ENCODE results near the gene ARMH3.

Gene ARMH3

DNA sequence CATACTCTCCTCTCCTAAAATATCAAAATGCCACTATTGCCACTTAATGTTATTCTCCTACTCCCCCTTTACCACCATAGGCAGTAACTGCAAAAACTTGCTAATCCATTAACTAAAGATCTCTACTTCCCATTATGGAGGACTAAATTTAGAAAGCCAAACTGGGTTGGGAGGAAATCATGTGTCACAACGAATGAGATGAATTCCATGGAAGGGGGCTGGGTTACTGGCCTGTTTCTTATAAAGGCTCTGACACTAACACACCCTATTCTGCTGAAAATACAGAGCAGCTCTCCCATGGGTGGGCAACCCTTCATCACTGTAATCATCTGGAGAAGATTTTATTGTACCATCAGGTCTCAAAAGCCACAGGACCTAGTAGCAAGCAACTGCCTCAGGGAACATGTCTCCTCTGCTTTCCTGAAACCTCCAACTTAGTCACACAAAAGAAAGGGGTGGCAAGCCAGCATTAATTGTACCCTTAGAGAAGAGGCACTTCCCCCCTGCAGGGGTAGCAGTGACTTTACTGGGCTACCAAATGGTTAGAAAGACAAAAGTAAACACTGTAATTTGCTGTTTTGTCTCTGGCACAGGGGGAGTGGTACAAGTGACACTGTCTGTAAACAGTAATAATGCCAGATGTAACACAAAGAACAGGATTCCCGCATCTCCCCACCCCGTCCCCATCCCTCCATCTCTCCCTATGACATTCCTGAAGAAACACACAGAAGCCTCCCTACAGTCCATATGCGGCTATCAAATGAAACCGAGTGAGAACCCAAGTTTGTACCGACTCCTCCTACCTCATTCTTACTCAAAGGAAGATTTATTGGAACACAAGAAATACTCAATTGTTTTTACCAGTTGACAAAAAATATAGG lies 81.6 kb downstream of the ARMH3 start:
- no peak for DNase-seq

DNA sequence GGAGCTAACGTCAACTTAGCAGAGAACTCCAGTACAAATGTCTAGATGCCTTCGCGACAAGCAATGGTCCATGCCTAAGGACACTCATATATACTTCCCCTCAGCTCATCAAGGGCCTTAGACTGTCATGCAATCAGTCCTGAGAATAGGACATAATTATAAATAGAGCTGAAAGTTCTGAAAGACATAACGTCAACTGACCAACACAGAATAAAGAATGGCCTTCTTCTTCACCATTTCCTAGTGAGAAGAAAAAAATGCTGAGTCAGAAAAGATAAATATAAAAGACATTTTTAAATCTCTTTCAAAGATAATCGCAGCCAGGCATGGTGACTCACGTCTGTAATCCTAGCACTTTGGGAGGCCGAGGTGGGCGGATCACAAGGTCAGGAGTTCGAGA lies 83.2 kb downstream of the ARMH3 start:
- no peak for DNase-seq

DNA sequence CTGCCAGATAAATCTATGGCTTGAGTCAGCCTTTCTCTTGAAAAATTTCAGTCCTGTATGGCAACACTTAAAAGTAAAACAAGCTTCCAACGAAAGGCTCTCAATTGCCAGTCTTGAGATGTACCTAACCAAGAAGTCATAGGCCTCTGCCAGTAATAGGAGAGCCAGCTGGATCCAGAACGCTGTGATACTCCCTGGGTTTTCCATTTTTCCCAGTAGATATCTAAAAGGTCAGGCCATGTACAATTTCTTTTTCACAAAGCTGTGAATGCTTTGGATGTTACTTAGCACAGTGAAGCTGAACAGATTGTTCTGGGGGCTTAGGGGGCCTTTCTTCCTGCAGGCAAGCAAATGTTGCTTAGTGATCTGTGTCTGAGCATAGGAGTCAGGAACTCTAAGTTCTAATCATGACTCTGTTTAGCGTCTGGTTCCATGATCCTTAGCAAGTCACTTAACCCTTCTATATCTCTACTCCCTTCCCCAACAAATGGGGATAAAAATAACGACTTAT lies 86.5 kb downstream of the ARMH3 start:
- DNase-seq = no peak

DNA sequence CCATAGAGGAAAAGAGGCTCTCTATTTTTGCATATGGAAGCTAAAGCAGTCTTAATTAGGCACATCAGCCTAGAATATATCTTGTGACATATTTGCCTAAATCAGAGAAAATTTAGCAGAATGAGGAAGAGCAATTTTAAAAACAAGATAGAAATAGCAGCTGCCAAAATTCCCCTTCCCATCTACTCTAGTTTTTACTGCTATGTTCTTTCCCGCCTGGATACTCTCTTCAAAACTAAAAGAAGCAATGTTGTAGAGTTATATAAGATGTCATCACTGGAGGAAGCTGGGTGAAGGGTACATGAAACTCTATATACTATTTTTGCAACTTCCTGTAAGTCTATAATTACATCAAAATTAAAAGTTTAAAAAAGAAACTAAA lies 87.0 kb downstream of the ARMH3 start:
- DNase-seq = no peak

DNA sequence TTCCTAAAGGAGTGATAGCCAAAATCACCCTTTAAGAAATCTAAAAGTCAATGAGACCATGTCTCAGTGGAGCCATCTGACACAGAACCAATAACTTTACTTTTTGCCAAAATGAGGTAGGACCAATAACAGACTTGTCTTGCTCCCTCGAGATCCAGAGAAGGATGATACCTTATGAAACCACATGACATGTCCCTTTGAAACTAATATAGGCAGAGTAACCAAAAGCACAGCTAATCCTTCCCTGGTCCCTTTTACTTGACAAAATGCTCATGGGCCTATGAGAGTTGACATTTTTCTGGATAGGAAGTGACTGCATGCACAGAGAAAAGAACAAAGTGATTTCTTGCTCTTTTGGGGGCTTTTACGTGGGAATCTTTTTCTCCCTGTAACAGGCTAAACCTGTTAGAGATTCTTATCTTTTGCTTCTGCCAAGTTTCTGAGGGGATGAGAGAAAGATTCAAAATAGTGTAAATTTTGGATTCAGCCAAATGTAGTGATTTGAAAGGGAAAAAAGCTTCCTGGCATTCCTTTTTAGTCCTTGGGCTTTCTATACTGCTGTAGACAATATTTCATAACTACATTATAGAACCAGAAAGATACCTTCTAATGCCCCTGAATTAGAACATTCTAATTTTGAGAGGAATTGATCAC lies 87.6 kb downstream of the ARMH3 start:
- no peak for DNase-seq

DNA sequence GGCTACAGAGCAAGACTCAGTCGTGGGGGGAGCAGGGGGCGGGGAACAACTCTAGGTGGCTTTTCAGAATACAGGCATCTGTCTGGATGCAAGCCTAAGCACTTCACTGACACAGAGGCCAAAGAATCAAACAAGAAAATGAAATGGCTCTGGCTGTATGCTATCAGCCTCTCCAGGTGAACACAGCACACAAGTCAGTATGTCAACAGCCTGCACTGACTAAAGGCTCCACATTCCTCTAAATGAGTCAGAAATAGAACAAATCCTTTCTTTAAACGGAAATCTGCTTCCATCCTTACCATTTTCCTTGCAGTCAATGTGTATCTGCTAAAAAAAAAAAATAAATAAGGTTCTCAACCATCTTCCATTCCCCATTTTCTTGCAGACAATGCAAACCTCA lies 88.3 kb downstream of the ARMH3 start:
- no peak for DNase-seq

DNA sequence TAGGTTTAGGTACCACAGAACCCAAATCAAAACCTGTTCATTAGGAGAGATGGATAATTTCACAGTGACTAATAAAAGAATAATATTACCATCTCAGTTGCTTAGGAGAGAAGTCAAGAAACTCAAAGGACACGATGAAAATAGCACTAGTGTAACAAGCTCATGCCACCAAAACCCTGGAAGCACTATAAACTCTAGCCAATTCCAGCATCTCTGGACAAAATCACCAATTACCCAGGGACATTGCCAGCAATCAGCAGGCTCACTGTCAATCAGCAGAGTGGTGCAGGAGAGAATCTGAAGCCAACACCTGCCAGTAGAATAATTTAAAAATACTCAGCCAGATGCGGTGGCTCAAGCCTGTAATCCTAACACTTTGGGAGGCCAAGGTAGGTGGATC lies 88.9 kb downstream of the ARMH3 start:
- DNase-seq = no peak

DNA sequence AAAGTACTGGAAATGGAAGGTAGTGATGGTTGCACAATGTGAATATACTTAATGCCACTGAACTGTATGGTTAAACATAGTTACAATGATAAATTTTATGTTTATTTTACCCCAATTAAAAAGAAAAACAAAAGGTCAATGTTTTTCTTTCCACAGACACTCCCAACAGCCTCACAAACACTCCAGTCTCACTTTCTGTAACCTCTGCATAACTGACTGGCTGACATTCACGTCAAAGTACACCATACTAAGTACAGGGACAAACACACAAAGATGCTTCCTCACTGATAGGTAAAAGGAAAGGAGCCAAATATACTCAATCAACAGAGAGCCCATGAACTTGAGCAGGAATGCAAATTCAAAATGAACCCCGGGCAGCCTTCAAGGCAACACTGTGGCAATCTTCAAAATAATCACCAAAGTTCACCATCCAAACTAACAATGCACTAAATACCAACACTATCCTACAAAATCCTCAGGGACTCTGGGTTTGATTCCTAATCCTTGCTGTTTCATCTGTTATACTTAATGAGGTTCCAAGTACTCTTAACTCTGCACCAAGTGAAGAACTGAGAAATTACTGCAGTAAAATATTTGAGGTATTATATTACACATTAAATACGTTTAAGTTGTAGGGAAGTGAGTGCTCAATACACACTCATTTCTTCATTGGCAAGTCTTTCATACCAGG lies 90.8 kb downstream of the ARMH3 start:
- no peak for DNase-seq

DNA sequence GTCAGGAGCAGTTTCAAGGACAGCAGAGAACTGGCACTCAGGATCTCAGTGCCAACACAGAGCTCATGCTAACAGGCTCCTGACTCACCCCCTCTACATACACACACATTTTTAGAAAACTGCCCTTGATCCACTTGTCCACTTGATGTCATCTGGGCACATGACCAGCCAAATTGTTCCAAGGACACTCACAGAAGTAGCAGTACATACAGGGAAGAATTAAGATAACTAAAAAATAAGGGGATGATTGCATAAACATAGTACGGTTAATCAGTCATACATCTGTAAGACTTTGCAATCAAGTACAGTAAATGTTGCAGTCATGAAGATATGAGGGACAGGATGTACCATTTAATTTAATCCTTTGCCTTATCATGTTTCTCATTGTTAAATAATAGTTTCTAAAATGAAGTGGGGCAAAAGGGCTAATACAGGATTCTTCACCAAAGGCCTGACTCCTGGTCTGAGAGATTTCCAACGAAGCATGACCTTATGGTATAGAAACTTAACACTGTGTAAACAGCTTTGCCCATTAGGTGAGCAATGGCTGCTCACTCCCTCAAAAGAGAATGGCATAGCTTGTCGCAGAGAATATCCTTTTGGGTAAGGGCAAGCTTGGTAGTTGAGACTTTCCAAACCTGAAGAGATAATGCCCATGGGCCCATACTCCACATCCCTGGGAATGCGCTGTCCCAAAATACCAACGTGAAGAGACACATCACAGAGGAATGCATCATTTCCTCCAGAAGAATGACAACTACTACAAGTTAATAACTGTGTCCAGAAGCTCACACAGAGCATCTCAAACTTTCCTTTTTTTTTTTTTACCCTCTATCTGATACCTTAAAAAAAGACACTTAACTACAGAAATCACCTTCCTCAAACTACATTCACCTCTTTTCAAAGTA lies 94.1 kb downstream of the ARMH3 start:
- DNase-seq = no peak

DNA sequence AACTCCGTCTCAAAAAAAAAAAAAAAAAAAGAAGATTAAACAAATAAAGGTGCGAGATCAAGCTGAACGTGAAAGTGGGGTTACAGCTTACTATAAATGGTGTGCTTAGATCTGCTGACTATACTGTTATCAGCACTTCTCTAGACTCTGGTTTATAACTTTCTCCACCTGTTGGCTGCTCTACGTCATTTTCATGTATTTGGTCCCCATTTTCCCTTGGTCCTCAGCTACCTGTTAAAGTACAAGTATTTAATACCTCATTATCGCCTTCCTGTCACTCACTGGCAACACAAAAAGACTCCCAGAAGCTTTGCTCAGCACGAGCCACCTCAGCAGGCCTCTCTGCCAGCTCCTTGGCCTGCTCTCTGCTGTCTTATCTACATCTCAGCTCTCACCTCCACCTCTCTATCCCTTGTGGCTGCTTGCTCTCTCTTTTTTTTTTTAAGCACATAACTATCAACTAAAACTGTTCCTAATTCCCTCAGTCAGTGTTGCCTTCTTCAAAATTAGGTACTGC lies 95.0 kb downstream of the ARMH3 start:
- DNase-seq = no peak

DNA sequence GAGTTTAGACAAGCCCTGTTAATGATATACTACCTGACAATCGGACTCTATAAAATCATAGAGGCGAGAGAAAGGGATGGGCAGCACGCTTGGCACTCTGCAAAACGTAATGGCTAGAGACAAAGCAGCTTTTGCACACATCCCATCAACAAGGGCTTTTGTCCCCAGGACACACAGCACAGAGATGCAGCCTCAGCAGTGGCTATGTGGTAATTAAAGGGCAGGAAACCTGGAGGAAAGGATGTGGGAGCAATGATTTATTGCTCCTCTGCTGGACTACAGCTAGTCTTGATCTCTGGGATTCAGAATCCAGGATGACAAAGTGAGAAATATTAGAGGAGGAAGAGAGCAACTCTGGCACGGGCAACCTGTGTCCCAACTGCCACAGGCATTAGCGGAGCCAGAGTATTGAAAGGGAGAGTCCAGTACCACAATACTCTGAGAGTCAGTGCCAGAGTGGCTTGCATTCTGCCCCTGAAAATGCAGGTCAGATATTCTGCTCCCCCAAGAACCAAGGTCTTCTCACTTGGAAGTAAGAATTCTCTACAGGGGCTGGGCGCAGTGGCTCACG lies 96.5 kb downstream of the ARMH3 start:
- DNase-seq = no peak

DNA sequence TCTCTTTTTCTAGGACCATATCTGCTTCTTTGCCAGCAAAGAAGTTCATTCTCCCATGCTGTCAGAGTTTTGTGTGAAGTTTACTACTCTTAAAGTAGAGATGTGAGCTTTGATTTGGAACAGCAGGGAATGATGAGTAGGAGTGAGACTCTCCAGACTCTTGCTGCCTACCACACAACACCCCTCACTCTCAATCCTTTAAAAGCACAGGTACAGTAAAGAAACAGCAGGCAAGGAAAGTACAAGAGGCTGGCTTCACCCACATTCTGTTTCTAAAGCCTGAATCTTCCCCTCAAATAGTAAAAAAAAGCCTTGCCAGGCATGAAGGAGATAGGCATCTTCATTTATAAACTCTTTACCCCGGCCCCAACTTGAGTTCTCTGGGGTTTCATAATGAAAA lies 97.3 kb downstream of the ARMH3 start:
- no peak for DNase-seq

DNA sequence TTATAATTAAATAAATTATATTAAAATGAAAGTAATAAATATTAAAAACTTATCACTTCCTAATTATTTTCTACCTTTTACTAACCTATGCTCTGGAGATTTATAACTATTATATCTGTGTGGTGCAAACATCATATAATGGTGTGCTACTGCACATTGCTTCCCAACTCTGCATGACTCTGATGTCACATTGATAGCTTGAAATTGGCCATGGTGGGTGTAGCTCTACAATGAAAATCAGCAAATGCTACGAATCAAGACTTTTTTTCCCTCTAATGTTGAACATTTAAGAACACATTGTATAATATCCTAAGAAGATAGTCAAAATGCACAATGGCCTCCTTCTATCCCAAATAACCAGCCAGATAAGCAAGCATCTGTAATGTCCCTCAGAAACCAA lies 99.1 kb downstream of the ARMH3 start:
- no peak for DNase-seq

DNA sequence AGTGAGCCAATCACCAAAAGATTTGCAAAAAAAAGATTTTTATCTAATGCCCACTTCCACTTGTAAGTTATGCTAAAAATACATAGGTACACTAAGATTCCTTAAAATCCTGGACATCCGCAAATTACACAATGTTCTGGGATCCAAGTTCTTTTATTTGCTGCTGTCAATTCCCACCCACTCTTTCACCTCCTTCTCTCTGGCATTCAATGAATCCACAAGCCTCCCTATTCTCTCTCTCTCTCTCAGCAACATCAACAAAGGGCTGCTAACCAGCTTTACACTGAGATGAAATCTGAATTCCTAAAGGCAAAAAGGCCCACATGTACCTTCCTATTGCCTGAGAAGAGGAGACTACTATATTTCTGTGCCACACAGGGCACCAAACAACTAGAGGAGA lies 99.9 kb downstream of the ARMH3 start:
- no peak for DNase-seq

DNA sequence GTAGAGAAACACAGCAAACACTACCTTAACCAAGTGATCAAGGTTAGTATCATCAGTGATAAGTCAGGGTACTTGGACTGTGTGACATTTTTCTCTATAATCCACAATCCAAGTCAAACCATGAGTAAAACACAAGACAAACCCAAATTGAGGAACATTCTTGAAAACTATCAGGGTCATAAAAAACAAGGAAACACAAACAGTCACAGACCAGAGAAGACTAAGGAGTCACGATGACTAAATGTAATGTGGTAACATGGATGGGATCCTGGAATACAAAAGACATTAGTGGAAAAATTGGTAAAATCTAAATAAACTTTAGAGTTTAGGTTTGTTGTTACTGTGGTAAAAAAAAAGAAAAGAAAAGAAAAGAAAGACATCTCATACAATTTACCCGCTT lies 103.8 kb downstream of the ARMH3 start:
- no peak for DNase-seq

DNA sequence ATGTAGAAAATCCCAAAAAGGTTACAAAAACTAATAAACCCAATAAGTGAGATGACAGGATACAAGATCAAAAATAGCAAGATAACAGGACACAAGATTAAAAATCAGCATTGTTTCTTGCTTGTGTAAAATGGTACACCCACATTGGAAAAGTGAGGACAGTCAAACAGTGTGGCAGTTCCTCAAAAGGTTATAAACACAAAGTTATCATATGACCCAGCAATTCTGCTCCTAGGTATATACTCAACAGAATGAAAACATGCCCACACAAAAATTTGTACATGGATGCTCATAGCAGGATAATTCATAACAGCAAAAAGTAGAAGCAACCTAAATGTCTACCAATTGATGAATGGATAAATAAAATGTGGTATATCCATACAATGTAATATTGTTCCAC lies 105.8 kb downstream of the ARMH3 start:
- DNase-seq = no peak

DNA sequence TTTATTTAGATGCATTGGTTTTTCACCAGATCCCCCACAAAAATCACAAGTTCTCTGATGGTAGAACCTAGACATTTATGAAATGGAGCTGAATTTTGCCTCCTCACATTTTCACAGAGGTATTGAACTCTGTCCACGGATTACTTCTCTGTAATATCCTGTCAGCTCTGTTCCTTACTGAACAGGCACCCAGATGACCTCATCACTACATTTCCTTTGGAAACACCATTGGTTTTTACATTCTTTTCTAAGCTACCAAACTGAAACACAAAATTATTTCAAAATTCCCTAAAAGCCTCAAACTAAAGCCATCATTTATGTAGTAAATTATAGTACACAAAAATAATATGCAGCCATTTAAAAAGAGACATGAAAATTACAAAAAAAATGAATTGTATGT lies 114.1 kb downstream of the ARMH3 start:
- DNase-seq = no peak

DNA sequence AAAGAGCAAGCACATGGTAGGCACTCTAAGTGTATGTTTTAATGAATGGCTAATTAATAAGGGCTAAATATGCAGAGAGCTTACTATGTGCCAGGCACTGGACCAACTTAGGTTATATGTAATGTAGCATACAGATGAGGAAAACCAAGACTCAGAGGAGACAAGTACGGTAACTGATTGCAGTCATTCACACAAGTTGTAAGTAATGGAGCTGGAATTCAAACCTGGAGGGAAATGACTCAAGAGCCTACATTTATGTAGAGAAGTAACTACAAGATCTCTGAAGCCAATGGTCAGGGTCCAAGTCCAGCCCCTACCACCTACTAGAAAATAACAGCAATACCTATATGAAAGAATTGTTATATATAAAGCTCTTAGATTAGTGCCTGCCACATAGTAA lies 115.1 kb downstream of the ARMH3 start:
- no peak for DNase-seq

DNA sequence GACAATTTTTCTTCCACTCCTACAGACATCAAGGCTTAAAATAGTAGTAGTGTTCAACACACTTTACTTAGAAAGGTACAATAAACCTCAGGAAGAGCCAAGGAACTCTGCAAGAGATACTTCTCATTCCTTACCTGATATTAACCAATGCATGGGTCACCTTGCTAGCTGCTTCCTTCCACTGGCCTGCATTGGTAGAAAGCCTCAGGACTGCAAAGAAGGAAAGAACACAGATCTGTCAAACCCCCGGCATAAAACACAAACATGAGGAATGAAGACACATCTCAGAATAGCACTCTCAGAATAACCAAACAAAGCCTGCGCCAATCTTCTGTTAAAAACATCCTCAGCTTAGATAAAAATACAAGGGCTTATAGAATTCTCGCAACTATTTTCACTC lies 116.2 kb downstream of the ARMH3 start:
- DNase-seq = no peak

DNA sequence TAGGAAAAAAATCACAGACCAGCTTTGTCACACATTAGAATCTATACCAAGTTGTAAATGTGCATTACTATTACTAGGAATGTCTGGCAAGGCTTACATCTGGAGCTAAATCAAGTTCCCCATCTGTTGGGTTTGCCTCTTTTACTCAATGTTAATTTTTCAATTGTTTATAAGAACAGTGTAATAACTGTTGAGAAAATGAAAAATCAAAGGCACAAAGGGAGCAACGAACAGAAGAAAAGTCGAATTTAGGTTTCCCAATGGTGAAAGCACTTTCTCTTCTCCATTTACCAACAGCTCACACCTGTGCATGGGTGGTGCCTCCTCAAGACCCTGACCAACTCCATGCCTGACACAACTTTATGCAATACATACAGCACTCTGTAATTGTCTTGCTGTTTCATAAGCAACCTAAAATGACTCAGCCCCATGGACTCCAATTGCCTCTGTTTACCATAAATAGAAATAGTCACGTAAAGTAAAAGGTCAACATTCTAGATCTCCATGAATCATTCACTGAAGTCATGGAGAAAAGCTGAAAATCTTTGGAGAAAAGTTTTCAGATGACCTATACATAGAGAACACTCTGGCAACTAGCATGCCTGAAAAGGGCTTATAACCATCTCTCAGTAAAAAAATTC lies 116.8 kb downstream of the ARMH3 start:
- DNase-seq = no peak

DNA sequence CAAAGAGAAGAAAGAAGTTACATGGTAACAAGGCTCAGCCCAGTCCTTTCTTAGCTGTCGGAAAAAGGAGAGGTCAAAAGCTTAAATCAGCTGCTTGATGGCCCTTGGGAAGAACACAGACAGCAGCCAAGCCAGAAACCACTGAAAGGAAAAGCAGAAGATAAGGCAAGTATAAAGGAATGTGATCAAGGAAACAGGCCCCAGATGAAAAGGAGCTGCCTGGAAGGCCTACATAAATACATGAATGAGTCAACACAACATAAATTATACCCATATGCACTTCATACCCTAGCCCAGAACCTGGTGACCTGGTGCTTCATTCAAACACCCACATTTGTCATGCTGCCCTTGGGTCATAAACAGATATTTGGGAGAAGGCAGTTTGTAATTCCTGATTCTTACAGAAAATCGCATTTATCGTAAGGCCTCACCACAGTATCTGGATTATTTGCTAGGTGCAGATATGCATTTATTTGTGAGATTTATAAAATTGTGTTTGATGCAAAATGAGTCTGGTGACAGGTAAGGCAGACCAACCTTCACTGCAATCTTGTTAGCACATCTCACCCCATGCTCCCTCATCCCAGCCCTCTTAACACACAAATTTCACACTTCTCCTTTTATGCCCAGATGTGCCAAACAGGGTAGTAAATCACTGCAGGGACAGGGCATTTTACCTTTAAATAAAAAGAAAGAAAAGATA lies 117.5 kb downstream of the ARMH3 start:
- DNase-seq = no peak

Measured in CD4-positive, alpha-beta T cell treated with Interleukin-21 for 1 hour (primary cell).